AG09309 (cell line): ENCODE results near the gene IQCN.

ENCODE experiments used
- DNase-seq: peaks from one replicate; pipeline ENCODE4 v3.0.0-alpha.2; 2010; ENCODE audit warnings: low read depth
- H3K4me3 ChIP-seq: 2 replicates; pipeline ENCODE4 v1.5.1; 2011; ENCODE audit warnings: mild to moderate bottlenecking, low read depth, low read length, moderate library complexity; ENCODE audit not compliant: control insufficient read depth
- TF ChIP-seq, protein P1 (sequence below): IDR thresholded peaks from 2 replicates; pipeline ENCODE4 v1.5.1; 2011; ENCODE audit warnings: mild to moderate bottlenecking, low read depth, low read length, inconsistent platforms; ENCODE audit not compliant: insufficient read depth, control insufficient read depth; ENCODE audit errors: missing control alignments

The IQCN gene

DNA sequence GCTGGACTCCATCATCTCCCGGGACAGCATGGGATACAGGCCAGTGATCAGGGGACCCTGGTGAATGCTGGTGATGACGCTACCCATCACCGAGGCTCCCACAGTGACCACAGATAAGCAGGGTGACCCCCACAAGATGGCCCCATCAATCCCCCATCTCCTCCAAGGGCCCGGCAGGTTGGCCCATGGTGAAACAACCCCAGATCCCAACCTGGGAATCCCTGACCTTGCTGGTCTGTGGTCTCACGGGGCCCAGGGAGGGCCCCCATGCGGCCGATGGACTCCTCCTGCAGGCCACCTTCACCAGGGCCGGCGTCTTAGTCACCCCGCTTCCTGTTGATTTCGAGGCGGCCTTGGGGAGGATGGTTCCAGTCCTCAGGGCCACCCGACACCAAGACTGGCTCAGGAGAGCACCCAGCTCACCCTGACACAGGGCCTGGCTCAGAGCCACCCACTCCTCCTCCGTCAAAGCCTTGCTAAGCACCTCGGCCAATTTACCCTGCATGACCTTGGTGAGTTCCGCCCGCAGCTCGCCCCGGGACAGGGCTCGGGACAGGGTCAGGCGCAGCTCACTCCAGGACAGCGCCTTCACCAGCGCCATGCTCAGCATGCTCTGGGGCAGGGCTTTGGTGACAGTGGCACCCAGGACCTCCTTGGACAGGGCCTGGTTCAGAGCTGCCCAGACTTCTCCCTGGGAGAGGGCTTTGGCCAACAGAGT lies 10.0 kb downstream of the IQCN start:
- no peak for DNase-seq
- TF ChIP-seq, protein P1, sequence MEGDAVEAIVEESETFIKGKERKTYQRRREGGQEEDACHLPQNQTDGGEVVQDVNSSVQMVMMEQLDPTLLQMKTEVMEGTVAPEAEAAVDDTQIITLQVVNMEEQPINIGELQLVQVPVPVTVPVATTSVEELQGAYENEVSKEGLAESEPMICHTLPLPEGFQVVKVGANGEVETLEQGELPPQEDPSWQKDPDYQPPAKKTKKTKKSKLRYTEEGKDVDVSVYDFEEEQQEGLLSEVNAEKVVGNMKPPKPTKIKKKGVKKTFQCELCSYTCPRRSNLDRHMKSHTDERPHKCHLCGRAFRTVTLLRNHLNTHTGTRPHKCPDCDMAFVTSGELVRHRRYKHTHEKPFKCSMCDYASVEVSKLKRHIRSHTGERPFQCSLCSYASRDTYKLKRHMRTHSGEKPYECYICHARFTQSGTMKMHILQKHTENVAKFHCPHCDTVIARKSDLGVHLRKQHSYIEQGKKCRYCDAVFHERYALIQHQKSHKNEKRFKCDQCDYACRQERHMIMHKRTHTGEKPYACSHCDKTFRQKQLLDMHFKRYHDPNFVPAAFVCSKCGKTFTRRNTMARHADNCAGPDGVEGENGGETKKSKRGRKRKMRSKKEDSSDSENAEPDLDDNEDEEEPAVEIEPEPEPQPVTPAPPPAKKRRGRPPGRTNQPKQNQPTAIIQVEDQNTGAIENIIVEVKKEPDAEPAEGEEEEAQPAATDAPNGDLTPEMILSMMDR: no peak
- H3K4me3 ChIP-seq: no peak overlapping the region

DNA sequence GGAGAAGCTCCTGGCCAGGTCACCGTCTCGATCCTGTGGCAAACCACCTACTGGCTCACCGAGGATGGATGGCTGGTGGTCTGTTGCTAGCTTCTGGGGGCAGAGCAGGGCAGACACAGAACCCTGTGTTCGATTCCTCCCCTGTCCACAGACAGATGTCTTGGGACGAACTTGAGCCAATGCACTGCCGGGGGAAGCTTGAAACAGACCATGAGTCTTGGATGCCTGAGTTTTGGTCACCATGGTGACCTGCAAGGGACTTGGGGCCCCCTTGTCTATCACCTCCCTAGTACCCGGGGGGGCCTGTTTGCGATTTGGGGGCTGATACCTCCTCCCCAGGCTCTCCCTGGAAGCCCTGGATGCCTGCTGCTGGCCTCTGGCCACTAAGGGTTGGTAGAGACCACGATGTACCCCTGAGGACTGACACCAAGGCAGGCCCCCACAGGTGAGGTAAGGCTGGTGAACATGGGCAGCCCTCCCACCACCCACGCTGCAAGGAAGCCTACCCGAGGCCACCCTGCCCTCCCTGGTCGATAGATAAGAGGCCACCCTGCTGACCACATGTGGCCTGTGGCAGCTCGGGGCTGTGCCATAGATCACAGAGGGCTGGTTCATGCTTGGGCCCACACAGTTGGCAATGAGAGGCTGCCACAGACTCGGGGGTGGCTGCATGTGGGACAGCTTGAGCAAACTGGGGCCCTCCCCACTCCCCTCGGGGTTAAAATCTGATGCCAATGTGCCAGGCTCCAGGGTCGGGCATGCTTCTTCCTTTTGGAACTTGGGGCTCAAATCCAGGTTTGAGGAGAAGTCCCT lies 10.7 kb downstream of the IQCN start:
- DNase-seq: no peak
- TF ChIP-seq, protein P1: no peak
- H3K4me3 ChIP-seq: no peak overlapping the region

DNA sequence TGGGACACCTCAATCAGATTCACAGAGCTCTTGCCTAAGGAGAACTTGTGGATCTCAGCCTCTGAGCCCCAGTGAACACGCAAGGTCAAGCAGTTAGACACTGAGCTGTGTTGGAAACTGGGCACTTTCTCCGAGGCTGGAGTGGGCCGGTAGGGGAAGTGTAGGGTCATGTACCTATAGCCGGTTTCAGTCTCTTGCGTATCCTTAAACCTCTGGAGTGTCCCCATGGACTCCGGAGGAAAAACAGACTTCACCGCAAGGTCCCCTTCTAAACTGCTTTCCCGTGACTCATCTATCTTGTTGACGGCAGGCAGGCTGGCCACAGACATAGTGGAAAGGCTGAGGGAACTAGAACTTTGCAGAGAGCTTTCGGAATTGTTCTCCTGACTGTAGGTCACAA lies 11.3 kb downstream of the IQCN start:
- TF ChIP-seq, protein P1: no peak
- H3K4me3 ChIP-seq: no peak overlapping the region
- DNase-seq: no peak

DNA sequence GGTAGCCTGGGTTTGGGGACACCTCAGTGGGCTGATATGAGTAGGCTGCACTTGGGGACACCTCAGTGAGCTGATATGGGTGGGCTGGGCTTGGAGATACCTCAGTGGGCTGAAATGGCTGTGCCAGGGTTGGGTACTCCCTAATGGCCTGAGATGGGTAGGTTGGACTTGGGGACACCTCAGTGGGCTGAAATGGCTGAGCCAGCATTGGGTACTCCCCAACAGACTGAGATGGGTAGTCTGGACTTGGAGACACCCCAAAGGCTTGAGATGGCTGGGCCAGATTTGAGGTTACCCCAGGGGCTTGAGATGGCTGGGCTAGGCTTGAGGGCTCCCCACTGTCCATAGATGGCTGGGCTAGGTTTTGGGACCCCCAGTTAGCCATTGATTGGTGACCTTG lies 12.1 kb downstream of the IQCN start:
- DNase-seq: no peak
- no peak overlapping the region for H3K4me3 ChIP-seq
- TF ChIP-seq, protein P1: no peak

DNA sequence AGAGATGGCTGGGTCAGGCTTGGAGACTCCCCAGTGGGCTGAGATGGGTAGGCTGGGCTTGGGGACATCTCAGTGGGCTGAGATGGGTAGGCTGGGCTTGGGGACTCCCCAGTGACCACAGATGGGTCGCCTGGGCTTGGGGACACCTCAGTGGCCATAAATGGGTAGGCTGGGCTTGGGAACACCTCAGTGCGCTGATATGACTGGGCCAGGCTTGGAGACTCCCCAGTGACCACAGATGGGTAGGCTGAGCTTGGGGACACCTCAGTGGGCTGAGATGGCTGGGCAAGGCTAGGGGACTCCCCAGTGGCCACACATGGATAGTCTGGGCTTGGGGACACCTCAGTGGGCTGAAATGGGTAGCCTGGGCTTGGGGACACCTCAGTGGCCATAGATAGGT lies 12.8 kb downstream of the IQCN start:
- no peak overlapping the region for H3K4me3 ChIP-seq
- TF ChIP-seq, protein P1: no peak
- DNase-seq: no peak

DNA sequence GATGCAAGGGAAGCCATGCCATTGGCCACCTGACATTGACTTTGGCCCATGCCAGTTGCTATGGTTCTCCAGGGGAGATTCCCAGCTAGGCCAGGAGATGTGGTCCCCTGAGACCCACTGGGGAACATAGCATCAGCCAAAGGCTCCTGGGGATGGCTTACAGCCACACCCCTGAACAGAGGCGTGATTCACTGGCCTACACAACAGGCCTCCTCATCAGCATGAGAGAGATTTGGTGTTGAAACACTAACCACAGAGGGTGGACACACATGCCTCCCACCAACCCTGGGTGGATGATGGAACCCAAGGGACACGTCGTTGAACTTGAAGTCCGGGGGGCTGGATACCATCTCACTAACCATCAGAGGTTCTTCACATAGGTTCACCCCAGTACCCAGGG lies 14.4 kb downstream of the IQCN start:
- H3K4me3 ChIP-seq: no peak overlapping the region
- TF ChIP-seq, protein P1: no peak
- no peak for DNase-seq
